ENCODE data around the gene RHOT2.

Gene RHOT2

DNA sequence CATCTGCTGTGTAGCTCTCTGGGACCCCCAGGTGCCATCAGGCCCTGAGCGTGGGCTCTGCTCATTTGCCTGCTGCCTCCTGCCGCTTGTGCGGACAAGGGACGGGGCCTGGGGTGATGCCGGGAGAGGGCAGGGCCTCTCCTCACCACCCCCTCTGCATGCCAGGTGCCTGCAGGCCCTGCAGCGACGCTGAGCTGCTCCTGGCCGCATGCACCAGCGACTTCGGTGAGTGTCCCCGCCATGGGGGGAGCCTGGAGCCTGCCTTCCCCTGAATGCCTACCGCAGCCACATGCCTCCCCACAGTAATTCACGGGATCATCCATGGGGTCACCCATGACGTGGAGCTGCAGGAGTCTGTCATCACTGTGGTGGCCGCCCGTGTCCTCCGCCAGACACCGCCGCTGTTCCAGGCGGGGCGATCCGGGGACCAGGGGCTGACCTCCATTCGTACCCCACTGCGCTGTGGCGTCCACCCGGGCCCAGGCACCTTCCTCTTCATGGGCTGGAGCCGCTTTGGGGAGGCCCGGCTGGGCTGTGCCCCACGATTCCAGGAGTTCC lies 48.9 kb downstream of the RHOT2 start:
- no peak for DNase-seq

DNA sequence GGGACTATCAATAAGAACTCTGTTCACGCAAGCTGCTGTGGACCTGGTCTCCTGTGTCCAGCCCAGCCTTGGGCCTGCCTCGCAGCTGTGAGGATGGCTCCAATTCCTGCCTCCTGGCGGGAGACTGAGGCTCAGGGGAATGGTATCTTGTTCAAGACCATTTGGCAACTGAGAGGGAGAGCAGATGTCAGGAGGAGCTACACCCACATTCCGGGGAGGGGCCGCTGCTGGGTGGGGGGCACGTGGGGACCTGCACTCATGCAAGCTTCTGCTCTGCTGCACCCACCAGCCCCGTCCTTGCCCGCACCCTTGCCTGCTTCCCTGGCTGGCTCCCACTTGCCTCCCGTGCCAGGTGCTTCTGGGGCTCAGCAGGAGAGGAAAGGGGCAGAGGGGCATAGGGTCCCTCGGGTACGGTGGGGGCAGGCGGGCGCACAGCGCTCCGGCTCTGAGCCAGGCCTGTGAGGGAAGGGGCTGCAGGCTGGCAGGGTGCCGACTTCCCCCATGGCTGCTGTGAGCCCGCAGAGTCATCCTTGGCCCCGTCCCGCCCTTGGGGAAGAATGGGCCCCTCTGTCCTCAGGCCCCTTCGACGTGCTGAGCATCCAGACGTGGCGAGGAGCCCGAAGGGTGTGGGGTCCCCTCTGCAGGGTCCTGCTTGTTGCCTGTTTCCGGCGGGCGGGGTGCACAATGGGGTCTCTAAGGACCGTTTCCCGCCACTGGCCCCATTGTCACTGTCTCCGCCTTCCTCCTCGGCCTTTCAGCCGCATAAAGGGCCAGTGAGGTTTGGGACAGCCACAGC lies 49.7 kb downstream of the RHOT2 start:
- no peak for DNase-seq

DNA sequence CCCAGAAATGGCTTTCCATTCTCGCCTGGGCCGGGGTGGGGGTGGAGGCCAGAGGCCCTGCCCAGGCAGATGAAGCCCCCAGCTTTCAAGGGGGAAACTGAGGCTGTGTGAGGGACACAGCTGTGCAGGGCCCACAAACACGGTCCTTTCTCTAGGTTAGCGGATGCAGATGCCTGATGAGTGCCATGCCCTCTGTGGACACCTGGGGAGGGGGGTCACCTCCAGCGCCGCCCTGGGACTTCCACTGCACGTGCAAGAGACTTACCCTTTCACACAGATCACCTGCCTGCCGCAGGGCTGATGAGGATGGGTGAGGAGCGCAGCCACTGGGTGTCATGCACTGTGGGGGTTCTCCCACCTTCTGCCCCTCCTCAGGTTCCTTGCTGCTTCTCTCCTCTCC lies 50.5 kb downstream of the RHOT2 start:
- no peak for DNase-seq

DNA sequence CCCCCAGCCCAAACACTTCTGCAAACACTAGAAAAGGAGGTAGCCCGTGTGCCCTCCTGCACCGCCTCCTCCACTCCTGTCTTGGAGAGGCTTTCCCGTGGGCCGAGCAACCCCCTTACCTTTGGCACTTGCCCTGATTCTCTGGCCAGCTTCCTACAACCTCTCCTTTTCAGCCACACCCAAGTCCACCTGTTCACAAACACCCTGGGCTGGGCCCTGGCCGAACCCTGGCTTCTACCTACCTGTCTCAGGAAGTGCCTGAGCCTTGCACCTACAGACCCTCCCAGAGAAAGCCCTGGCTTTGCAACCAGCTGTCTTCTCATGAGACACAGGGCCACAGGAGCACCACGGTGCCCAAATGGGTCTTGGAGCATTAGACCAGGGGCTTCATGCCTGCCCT lies 51.0 kb downstream of the RHOT2 start:
- no peak for DNase-seq

DNA sequence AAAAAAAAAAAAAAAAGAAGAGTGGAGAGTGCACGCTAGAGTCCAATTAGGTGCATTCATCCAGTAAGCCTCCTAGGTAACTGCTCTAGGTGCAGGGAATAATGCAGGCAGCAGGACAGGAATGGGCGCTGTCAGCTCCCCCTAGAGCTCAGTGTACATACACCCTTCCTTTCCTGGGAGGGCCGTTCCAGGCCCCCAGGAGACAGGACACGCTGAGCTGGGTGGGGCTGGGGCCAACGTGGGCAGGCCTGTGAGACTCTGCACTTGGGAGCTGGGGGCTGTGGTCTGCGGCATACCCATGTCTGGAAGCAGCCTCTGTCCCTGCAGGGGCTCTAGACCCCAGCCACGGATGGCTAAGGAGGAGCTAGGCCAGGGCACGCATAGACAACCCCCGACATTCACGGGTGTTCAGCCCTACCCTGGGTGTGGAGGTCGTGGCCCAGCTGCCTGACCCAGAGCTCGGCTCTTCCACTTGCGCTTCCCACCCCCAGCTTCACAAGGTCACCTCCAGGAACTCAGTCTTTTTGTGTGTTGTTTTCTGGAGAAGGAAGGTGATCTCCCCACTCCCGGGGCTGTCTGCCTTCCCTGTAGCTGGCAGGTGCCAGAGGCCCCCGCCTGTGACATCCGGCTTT lies 52.0 kb downstream of the RHOT2 start:
- peak; percentile 90 for DNase-seq

DNA sequence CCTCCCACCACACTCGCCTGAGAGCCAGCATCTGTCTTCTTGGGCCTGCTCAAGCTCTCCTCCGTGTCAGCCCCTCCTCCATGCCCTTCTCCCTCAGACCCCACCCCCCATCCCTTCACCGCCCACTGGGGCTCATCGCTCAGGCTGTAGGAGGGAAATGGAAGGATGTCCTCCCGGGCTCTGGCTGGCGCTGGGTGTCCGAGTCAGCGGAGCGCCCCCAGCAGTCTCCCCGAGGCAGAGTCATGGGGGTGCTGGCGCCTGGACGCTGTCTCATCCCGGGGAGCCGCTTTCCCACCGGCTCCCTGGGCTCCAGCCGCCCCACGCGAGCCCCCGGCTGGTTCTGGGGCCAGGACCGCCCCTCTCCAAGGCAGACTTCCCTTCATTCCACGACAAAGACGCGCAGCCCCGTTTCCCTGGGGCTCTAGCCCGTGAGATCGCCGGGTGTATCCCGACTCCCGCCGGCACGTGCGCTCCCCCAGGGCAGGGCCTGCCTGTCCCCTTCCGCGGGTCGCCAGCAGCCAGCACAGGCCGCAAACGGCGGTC lies 52.6 kb downstream of the RHOT2 start:
- peak; percentile 93 for DNase-seq

DNA sequence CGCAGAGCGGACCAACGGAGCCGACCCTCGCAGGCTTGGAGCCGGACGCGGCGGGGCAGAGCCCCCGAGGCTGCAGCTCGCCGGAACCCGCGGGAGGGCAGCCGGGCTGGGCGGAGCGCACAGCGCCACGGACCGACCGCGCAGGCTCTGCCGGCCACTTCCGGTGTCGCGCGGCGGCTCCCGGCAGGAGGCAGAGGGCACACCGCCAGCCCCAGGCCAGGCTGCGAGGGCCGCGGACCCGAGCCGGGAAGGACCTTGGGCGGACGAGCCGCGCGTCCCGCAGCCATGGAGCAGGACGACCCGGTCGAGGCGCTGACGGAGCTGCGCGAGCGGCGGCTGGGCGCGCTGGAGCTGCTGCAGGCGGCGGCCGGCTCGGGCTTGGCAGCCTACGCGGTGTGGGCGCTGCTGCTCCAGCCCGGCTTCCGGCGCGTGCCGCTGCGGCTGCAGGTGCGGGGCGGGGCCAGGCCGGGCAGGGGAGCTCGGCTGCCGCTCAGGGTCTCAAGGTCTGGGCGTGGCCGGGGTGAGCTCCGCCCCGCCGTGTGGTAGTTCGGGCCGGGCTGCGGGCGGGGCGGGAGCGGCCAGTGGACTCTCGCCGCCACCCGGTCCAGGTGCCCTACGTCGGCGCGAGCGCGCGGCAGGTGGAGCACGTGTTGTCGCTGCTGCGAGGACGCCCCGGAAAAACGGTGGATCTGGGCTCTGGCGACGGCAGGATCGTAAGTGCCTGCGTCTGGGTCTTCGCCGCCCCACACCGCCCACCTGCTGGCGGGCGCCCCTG lies 53.2 kb downstream of the RHOT2 start, which contains the start of gene ANTKMT:
Gene ANTKMT (plus strand): TSS at position 157 of the 775 bp plus-strand sequence. CDS start 129 bp downstream, at position 286.
- peak; percentile 94 for DNase-seq

DNA sequence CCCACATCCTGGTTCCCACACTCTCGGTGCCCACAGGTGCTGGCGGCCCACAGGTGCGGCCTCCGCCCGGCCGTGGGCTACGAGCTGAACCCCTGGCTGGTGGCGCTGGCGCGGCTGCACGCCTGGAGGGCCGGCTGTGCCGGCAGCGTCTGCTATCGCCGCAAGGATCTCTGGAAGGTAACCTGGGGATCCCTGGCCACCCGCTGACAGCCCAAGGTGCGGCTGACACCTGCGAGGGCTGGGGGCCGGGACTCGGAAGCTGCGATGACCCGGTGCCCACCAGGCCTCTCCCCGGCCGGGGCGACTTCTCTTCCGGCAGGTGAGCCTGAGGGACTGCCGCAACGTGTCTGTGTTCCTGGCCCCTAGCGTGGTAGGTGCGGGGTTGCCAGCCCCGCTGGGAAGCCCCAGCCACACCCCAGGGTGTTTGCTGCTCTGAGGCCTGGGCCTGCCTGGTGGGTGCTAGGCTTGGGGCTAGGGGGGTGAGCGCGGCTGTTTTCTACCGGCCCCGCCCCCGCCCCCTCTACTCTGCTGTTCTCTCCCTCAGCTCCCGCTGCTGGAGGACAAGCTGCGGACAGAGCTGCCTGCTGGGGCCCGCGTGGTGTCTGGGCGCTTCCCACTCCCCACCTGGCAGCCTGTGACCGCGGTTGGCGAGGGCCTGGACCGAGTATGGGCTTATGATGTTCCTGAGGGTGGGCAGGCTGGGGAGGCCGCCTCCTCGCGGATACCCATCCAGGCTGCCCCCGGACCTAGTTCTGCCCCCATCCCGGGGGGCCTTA lies 54.0 kb downstream of the RHOT2 start:
- no peak for DNase-seq

DNA sequence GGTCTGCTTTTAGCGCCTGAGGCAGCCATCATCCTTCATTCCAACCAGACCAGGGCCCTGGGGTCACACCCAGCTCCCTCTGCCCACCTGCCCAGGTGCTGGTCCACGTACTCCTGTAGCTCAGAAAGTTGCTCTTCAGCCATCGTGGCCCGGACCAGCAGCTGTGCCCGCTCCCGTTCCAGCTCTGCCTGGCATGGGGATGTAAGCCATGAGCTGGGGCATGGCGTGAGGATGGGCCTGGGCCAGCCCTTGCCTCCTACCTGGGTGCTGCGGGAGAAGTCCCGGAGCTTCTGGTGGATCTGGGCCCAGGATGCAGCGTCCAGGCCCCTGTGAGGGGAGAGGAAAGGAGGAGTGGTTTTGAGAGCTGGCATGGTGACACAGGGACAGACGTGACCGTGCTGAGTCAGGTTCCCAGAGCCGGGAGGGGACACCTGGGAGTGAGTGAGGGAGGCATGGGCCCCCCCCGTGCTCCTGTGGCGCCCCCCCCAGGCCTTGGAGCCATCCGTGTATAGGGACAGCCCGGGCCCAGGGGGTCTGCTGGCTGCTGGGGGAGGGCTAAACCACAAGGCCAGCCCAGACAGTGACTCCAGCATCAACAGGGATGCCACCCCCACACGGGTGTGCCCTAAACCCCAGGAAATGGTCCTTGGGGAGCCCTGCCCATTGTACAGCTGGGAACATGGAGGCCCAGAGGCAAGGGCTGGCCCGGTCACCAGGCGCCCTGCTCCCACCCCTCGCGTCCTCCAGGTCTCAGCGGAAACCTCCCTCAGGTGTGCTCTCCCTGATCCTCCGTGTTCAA lies 55.1 kb downstream of the RHOT2 start:
- no peak for DNase-seq

DNA sequence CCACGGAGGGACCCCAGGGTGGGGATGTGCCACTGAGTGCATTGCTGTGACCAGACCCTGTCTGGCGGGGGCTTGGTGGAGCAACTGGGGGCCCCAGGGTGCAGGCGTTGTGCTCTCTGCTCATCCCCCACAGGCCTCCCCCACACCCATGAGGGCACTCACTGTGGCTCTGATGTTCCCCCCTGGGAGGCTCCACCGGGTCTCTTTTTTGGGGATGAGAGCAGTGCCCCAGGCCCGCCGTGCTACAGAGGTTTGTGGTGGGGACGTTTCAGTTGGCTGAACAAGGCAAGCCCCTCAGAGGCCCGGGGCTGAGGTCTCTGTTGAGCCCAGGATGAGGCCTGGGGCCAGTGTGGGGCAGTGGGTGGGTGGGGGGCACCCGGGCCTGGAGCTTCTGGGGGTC lies 55.8 kb downstream of the RHOT2 start:
- DNase-seq = no peak

Measured in NCI-H146 (cell line).